H9 (cell line): ENCODE measurements around the gene COX5B. TPM values are rescaled to one million over a fixed set of nuclear protein-coding genes. Genes with fewer than 3 reads are reported as not detected.

Source experiments
- DNase-seq: peaks from one replicate; pipeline ENCODE4 v3.0.0-alpha.2; 2017
- H2AFZ ChIP-seq: one replicate; pipeline ENCODE4 v1.6.1; 2013; ENCODE audit warnings: mild to moderate bottlenecking, low read length, control low read depth, moderate library complexity
- H2AK5ac ChIP-seq: 2 replicates; pipeline ENCODE4 v1.6.1; 2013; ENCODE audit warnings: low read length, control low read depth, mixed read lengths; ENCODE audit not compliant: insufficient read length
- H2BK120ac ChIP-seq: one replicate; pipeline ENCODE4 v1.6.1; 2013; ENCODE audit warnings: low read depth, mild to moderate bottlenecking, low read length, control low read depth, inconsistent platforms; ENCODE audit not compliant: poor library complexity, severe bottlenecking
- H2BK12ac ChIP-seq: 2 replicates; pipeline ENCODE4 v1.6.1; 2013; ENCODE audit warnings: low read length, control low read depth, mixed read lengths, low read depth; ENCODE audit not compliant: insufficient read length
- H2BK15ac ChIP-seq: 2 replicates; pipeline ENCODE4 v1.6.1; 2013; ENCODE audit warnings: low read depth, low read length, control low read depth
- H2BK20ac ChIP-seq: one replicate; pipeline ENCODE4 v1.6.1; 2013; ENCODE audit warnings: low read depth, mild to moderate bottlenecking, low read length, control low read depth, inconsistent platforms; ENCODE audit not compliant: poor library complexity, severe bottlenecking
- H2BK5ac ChIP-seq: 2 replicates; pipeline ENCODE4 v1.6.1; 2013; ENCODE audit warnings: low read length, control low read depth, mixed read lengths; ENCODE audit not compliant: insufficient read length
- H3K14ac ChIP-seq: 2 replicates; pipeline ENCODE4 v1.6.1; 2013; ENCODE audit warnings: low read length, control low read depth; ENCODE audit not compliant: insufficient read depth
- H3K18ac ChIP-seq: 2 replicates; pipeline ENCODE4 v1.6.1; 2013; ENCODE audit warnings: low read depth, mild to moderate bottlenecking, mixed read lengths, low read length, control low read depth; ENCODE audit not compliant: insufficient read length
- H3K23ac ChIP-seq: 2 replicates; pipeline ENCODE4 v1.6.1; 2013; ENCODE audit warnings: low read length, control low read depth, mixed read lengths, low read depth; ENCODE audit not compliant: insufficient read length
- H3K23me2 ChIP-seq: 2 replicates; pipeline ENCODE4 v1.6.1; 2013; ENCODE audit warnings: low read depth, mild to moderate bottlenecking, mixed read lengths, low read length, control low read depth; ENCODE audit not compliant: insufficient read length, poor library complexity, severe bottlenecking
- H3K27ac ChIP-seq: 2 replicates; pipeline ENCODE4 v1.5.1; 2013; ENCODE audit warnings: low read length, control low read depth, mixed read lengths, low read depth; ENCODE audit not compliant: insufficient read length
- H3K27me3 ChIP-seq: 2 replicates; pipeline ENCODE4 v1.6.1; 2013; ENCODE audit warnings: low read length, control low read depth, inconsistent platforms; ENCODE audit not compliant: insufficient read depth
- H3K4ac ChIP-seq: 2 replicates; pipeline ENCODE4 v1.6.1; 2013; ENCODE audit warnings: low read depth, mild to moderate bottlenecking, control low read depth, inconsistent platforms, low read length, moderate library complexity
- H3K4me1 ChIP-seq: 2 replicates; pipeline ENCODE4 v1.6.1; 2013; ENCODE audit warnings: low read length, control low read depth, inconsistent platforms; ENCODE audit not compliant: insufficient read depth
- H3K4me2 ChIP-seq: 2 replicates; pipeline ENCODE4 v1.6.1; 2013; ENCODE audit warnings: low read length, control low read depth, mixed read lengths; ENCODE audit not compliant: insufficient read length, insufficient read depth
- H3K56ac ChIP-seq: 2 replicates; pipeline ENCODE4 v1.6.1; 2013; ENCODE audit warnings: low read depth, mild to moderate bottlenecking, mixed read lengths, low read length, control low read depth; ENCODE audit not compliant: insufficient read length
- H3K79me1 ChIP-seq: 2 replicates; pipeline ENCODE4 v1.6.1; 2013; ENCODE audit warnings: low read depth, mild to moderate bottlenecking, moderate library complexity, low read length, control low read depth, inconsistent platforms; ENCODE audit not compliant: insufficient read depth, poor library complexity, severe bottlenecking
- H3K79me2 ChIP-seq: 2 replicates; pipeline ENCODE4 v1.6.1; 2013; ENCODE audit warnings: low read length, control low read depth, inconsistent platforms; ENCODE audit not compliant: insufficient read depth
- H3K9ac ChIP-seq: 2 replicates; pipeline ENCODE4 v1.6.1; 2013; ENCODE audit warnings: low read length, control low read depth, mixed read lengths; ENCODE audit not compliant: insufficient read length; ENCODE audit errors: extremely low read depth
- H3K9me3 ChIP-seq: one replicate; pipeline ENCODE4 v1.6.1; 2013; ENCODE audit warnings: low read depth, low read length, inconsistent platforms; ENCODE audit not compliant: control insufficient read depth
- H3T11ph ChIP-seq: one replicate; pipeline ENCODE4 v1.6.1; 2013; ENCODE audit warnings: mild to moderate bottlenecking, low read length, control low read depth, inconsistent platforms
- H4K20me1 ChIP-seq: one replicate; pipeline ENCODE4 v1.6.1; 2013; ENCODE audit not compliant: control insufficient read depth, insufficient read length, insufficient read depth
- H4K5ac ChIP-seq: 2 replicates; pipeline ENCODE4 v1.6.1; 2013; ENCODE audit warnings: low read depth, mild to moderate bottlenecking, mixed read lengths, low read length, control low read depth; ENCODE audit not compliant: insufficient read length
- H4K8ac ChIP-seq: replicated peaks from 2 replicates; pipeline ENCODE4 v1.6.1; 2013; ENCODE audit warnings: low read length, control low read depth, mixed read lengths, low read depth; ENCODE audit not compliant: insufficient read length
- H4K91ac ChIP-seq: 2 replicates; pipeline ENCODE4 v1.6.1; 2013; ENCODE audit warnings: low read depth, mild to moderate bottlenecking, moderate library complexity, mixed read lengths, low read length, control low read depth; ENCODE audit not compliant: insufficient read length
- H3K27ac Mint-ChIP-seq, 3 experiments: 2 replicates in 2 of 3; 3 replicates in 1 of 3; pipeline ENCODE4 v1.8.0; 2020 to 2021; ENCODE audit warnings: mixed read lengths in 3 of 3, mild to moderate bottlenecking in 1 of 3, moderate library complexity in 1 of 3
- H3K27me3 Mint-ChIP-seq: 2 replicates; pipeline ENCODE4 v1.8.0; 2021; ENCODE audit warnings: low read depth, mild to moderate bottlenecking, moderate library complexity, mixed read lengths
- H3K36me3 Mint-ChIP-seq, 3 experiments: 2 replicates in 2 of 3; 3 replicates in 1 of 3; pipeline ENCODE4 v1.8.0; 2020 to 2021; ENCODE audit warnings: low read depth in 3 of 3, mixed read lengths in 3 of 3; ENCODE audit not compliant: insufficient read depth in 1 of 3
- H3K4me1 Mint-ChIP-seq, 2 experiments: 2 replicates each; pipeline ENCODE4 v1.8.0; 2020; ENCODE audit warnings: mixed read lengths in 2 of 2
- H3K4me3 Mint-ChIP-seq, 2 experiments: 2 replicates in 1 of 2; 3 replicates in 1 of 2; pipeline ENCODE4 v1.8.0; 2020 to 2021; ENCODE audit warnings: mild to moderate bottlenecking in 2 of 2, mixed read lengths in 2 of 2, moderate library complexity in 1 of 2
- H3K9me3 Mint-ChIP-seq, 2 experiments: 2 replicates in 1 of 2; 3 replicates in 1 of 2; pipeline ENCODE4 v1.8.0; 2020; ENCODE audit warnings: mild to moderate bottlenecking in 2 of 2, mixed read lengths in 2 of 2, moderate library complexity in 1 of 2
- CTCF ChIP-seq: fragments of 200-600 bp; sonication (generic); conservative IDR thresholded peaks from 3 replicates; pipeline ENCODE4 v1.8.0; 2021; ENCODE audit warnings: antibody characterized with exemption, mild to moderate bottlenecking
- WGBS: extraction: QIAGEN DNeasy Blood & Tissue Kit; methylation state at CpG from one replicate; pipeline ENCODE4 v1.1.7; 2013; ENCODE audit warnings: missing lambda C conversion rate, low lambda C conversion rate, mixed read lengths; ENCODE audit not compliant: insufficient read length; ENCODE audit errors: extremely low coverage; 5-methylcytosine and 5-hydroxymethylcytosine counted together
- total RNA-seq: library from RNA; stranded (reverse); gene quantifications from 2 replicates; pipeline ENCODE4 v1.2.1, GENCODE V29; 2021

COX5B gene
- total RNA-seq, 1 experiment from 2014 or later = 237 TPM

GRCh38 chr2:97661927-97662326 lies 16.1 kb downstream of the COX5B start:
- Histone ChIP-seq H2AFZ (no peak overlapping the region), H3K79me2 (peaks cover 4% of the 10 kb centered on the region; the same call in 1 of the 2 replicates), H2BK120ac (no peak overlapping the region), H3K9me3 (no peaks in the 10 kb centered on the region), H3K23ac (no peak overlapping the region), H2BK5ac (no peak overlapping the region), H3K23me2 (peaks cover 12% of the 10 kb centered on the region), H2BK15ac (no peak overlapping the region), H3K9ac (no peak overlapping the region), H3K18ac (no peak overlapping the region), H3T11ph (no peak overlapping the region), H4K8ac (no peak overlapping the region), H4K5ac (no peak overlapping the region), H3K4me1 (no peaks in the 10 kb centered on the region; the same call in 1 of the 2 replicates), H3K27ac (no peak overlapping the region), H3K56ac (no peak overlapping the region), H3K4ac (no peak overlapping the region), H3K79me1 (peaks cover 4% of the 10 kb centered on the region), H2BK20ac (no peak overlapping the region), H4K91ac (no peak overlapping the region), H3K4me2 (peak overlapping the region; percentile 99), H3K27me3 (no peaks in the 10 kb centered on the region), H2AK5ac (no peak overlapping the region), H4K20me1 (no peaks in the 10 kb centered on the region), H2BK12ac (no peak overlapping the region), H3K14ac (no peak overlapping the region)
- Mint-ChIP-seq H3K36me3 (peaks cover 18 to 33% (median 25%) of the 10 kb centered on the region in 3 experiments; a peak in 6 of 7 replicates), H3K4me3 (peak overlapping the region; percentile 90 to 92), H3K9me3 (no peaks in the 10 kb centered on the region; a peak in 1 of 5 replicates), H3K4me1 (peaks cover 18 to 19% of the 10 kb centered on the region in 2 experiments), H3K27ac (no peak overlapping the region; a peak in 2 of 7 replicates), H3K27me3 (no peaks in the 10 kb centered on the region)
- WGBS = no CpG with 5 or more reads among the region's 6 CpGs
- no peak for TF ChIP-seq CTCF
- DNase-seq = no peak
